HepG2 (cell line): ENCODE results near the gene EVA1C.

ENCODE experiments used
- GTF2F1 ChIP-seq: fragments of 150-350 bp; IDR thresholded peaks from 2 replicates; pipeline ENCODE4 v1.6.1; 2014; ENCODE audit warnings: low read length
- POLR2A ChIP-seq, 2 experiments: IDR thresholded peaks; 2 replicates each; pipeline ENCODE4 v1.6.1; 2011; ENCODE audit warnings: low read depth in 2 of 2, low read length in 2 of 2, mild to moderate bottlenecking in 1 of 2, moderate library complexity in 1 of 2; ENCODE audit not compliant: insufficient read depth in 1 of 2
- SIN3A ChIP-seq: IDR thresholded peaks from 2 replicates; pipeline ENCODE4 v1.6.1; 2011; ENCODE audit warnings: low read depth, mild to moderate bottlenecking, control low read depth, low read length, borderline replicate concordance
- TOE1 ChIP-seq: sonication (generic); formaldehyde crosslinking; IDR thresholded peaks from 2 replicates; pipeline ENCODE4 v1.4.0; 2020; ENCODE audit warnings: mild to moderate bottlenecking, missing genetic modification reagents
- ZBTB37 ChIP-seq: sonication (generic); formaldehyde crosslinking; IDR thresholded peaks from 2 replicates; pipeline ENCODE4 v1.4.0; 2020; ENCODE audit warnings: mild to moderate bottlenecking, missing genetic modification reagents
- ZNF253 ChIP-seq: sonication (generic); formaldehyde crosslinking; IDR thresholded peaks from 2 replicates; pipeline ENCODE4 v1.8.0; 2022; ENCODE audit warnings: mild to moderate bottlenecking, missing genetic modification reagents, borderline replicate concordance
- ZNF274 ChIP-seq: sonication (generic); formaldehyde crosslinking; IDR thresholded peaks from 2 replicates; pipeline ENCODE4 v1.5.1; 2020; ENCODE audit warnings: mild to moderate bottlenecking, missing genetic modification reagents

- TF ChIP-seq ZNF274 (CRISPR knock-in tag) (no peak), ZNF253 (no peak), TOE1 (CRISPR knock-in tag) (no peak), GTF2F1 (no peak), POLR2A (IDR thresholded peaks at IDR 0.05; ENCODE audit: insufficient read depth in 1 of 2, low read depth in 2 of 2, low read length in 2 of 2) (no peak), SIN3A (no peak), ZBTB37 (no peak)
These were observed 123.1 kb downstream of the EVA1C start for GRCh38 chr21:32535612-32536011.
